WTC11 (cell line): ENCODE results near the gene CNGA4. TPM values are rescaled to one million over a fixed set of nuclear protein-coding genes. Genes with fewer than 3 reads are reported as not detected.

Experiments
- ATAC-seq: fragments of 200-7000 bp; cut with Tn5 transposase; 2 replicates; pipeline ENCODE4 v1.10.0; 2021; ENCODE audit warnings: mild to moderate bottlenecking, moderate library complexity
- CTCF ChIA-PET: fragments of 300-600 bp; sonication (Branson Sonifier 250); formaldehyde crosslinking; loops from one replicate; lab custom pipeline; 2021; ENCODE audit warnings: antibody characterized with exemption; lab: Charles Lee
- POLR2A ChIA-PET: fragments of 350-600 bp; sonication (Branson Sonifier 250); formaldehyde crosslinking; loops from one replicate; lab custom pipeline; 2021; ENCODE audit warnings: antibody characterized with exemption; lab: Charles Lee
- DNase-seq: peaks from one replicate; pipeline ENCODE4 v3.0.0; 2021; ENCODE audit warnings: low spot score
- H3K27ac Mint-ChIP-seq: 2 replicates; pipeline ENCODE4 v1.8.0; 2021; ENCODE audit warnings: mixed read lengths
- H3K27me3 Mint-ChIP-seq: 2 replicates; pipeline ENCODE4 v1.8.0; 2021; ENCODE audit warnings: low read depth, mild to moderate bottlenecking, moderate library complexity, mixed read lengths
- H3K36me3 Mint-ChIP-seq: 2 replicates; pipeline ENCODE4 v1.8.0; 2021; ENCODE audit warnings: mixed read lengths
- H3K4me1 Mint-ChIP-seq: 2 replicates; pipeline ENCODE4 v1.8.0; 2022; ENCODE audit warnings: mixed read lengths
- H3K4me3 Mint-ChIP-seq: 2 replicates; pipeline ENCODE4 v1.8.0; 2021; ENCODE audit warnings: mild to moderate bottlenecking, moderate library complexity, mixed read lengths
- H3K9me3 Mint-ChIP-seq: 2 replicates; pipeline ENCODE4 v1.8.0; 2021; ENCODE audit warnings: mixed read lengths
- E2F1 ChIP-seq: sonication (generic); formaldehyde crosslinking; IDR thresholded peaks from 2 replicates; pipeline ENCODE4 v1.8.0; 2022; ENCODE audit warnings: mild to moderate bottlenecking, missing genetic modification reagents
- ETV6 ChIP-seq: sonication (generic); formaldehyde crosslinking; IDR thresholded peaks from 2 replicates; pipeline ENCODE4 v1.8.1; 2022; ENCODE audit warnings: mild to moderate bottlenecking, missing genetic modification reagents
- FOXK1 ChIP-seq: sonication (generic); formaldehyde crosslinking; IDR thresholded peaks from 2 replicates; pipeline ENCODE4 v1.8.0; 2022; ENCODE audit warnings: mild to moderate bottlenecking, moderate library complexity, missing genetic modification reagents
- GRHL2 ChIP-seq: fragments of 250-450 bp; sonication (Bioruptor Pico); IDR thresholded peaks from 2 replicates; pipeline ENCODE4 v1.8.0; 2022; ENCODE audit warnings: mild to moderate bottlenecking, moderate library complexity; ENCODE audit not compliant: insufficient replicate concordance, severe bottlenecking
- KAT7 ChIP-seq: sonication (generic); formaldehyde crosslinking; IDR thresholded peaks from 2 replicates; pipeline ENCODE4 v1.8.1; 2023; ENCODE audit warnings: missing genetic modification reagents, mild to moderate bottlenecking, borderline replicate concordance
- MLX ChIP-seq: sonication (generic); formaldehyde crosslinking; IDR thresholded peaks from 2 replicates; pipeline ENCODE4 v1.8.1; 2023; ENCODE audit warnings: mild to moderate bottlenecking, missing genetic modification reagents, moderate library complexity
- NFE2L1 ChIP-seq: sonication (generic); formaldehyde crosslinking; IDR thresholded peaks from 2 replicates; pipeline ENCODE4 v1.8.1; 2023; ENCODE audit warnings: missing genetic modification reagents
- PRRX2 ChIP-seq: fragments of 250-450 bp; sonication (Bioruptor Pico); IDR thresholded peaks from 2 replicates; pipeline ENCODE4 v1.8.0; 2021; ENCODE audit warnings: mild to moderate bottlenecking
- RORB ChIP-seq: fragments of 250-450 bp; sonication (Bioruptor Pico); IDR thresholded peaks from 2 replicates; pipeline ENCODE4 v1.9.0; 2021; ENCODE audit warnings: mild to moderate bottlenecking
- ZNF232 ChIP-seq: sonication (generic); formaldehyde crosslinking; IDR thresholded peaks from 2 replicates; pipeline ENCODE4 v1.8.0; 2022; ENCODE audit warnings: mild to moderate bottlenecking, missing genetic modification reagents
- ZNF263 ChIP-seq: sonication (generic); formaldehyde crosslinking; IDR thresholded peaks from 2 replicates; pipeline ENCODE4 v1.8.1; 2022; ENCODE audit warnings: low read depth, mild to moderate bottlenecking, moderate library complexity, missing genetic modification reagents
- ZNF317 ChIP-seq: sonication (generic); formaldehyde crosslinking; IDR thresholded peaks from 2 replicates; pipeline ENCODE4 v1.8.1; 2023; ENCODE audit warnings: low read depth, mild to moderate bottlenecking, moderate library complexity, missing genetic modification reagents, borderline replicate concordance
- ZNF423 ChIP-seq: fragments of 250-450 bp; sonication (Bioruptor Pico); IDR thresholded peaks from 2 replicates; pipeline ENCODE4 v2.1.2; 2022; ENCODE audit warnings: mild to moderate bottlenecking, moderate library complexity
- ZNF671 ChIP-seq: fragments of 250-450 bp; sonication (Bioruptor Pico); IDR thresholded peaks from 2 replicates; pipeline ENCODE4 v1.8.0; 2021; ENCODE audit warnings: mild to moderate bottlenecking
- total RNA-seq: library from RNA; stranded (reverse); gene quantifications from 3 replicates; pipeline ENCODE4 v1.2.3, GENCODE V29; 2021
- TF ChIP-seq, protein P1 (sequence below): fragments of 250-450 bp; sonication (Bioruptor Pico); conservative IDR thresholded peaks from 2 replicates; pipeline ENCODE4 v1.9.0; 2021; ENCODE audit warnings: mild to moderate bottlenecking
- TF ChIP-seq, protein P2 (sequence below): sonication (generic); formaldehyde crosslinking; IDR thresholded peaks from 2 replicates; pipeline ENCODE4 v1.8.0; 2022; ENCODE audit warnings: mild to moderate bottlenecking, missing genetic modification reagents
- TF ChIP-seq, protein P3 (sequence below): fragments of 250-450 bp; sonication (Bioruptor Pico); IDR thresholded peaks from 2 replicates; pipeline ENCODE4 v1.9.0; 2021; ENCODE audit warnings: mild to moderate bottlenecking
- TF ChIP-seq, protein P4 (sequence below): fragments of 200-600 bp; IDR thresholded peaks from 2 replicates; pipeline ENCODE4 v1.8.0; 2022; ENCODE audit warnings: antibody characterized with exemption
- TF ChIP-seq, protein P5 (sequence below): sonication (generic); formaldehyde crosslinking; IDR thresholded peaks from 2 replicates; pipeline ENCODE4 v1.8.1; 2022; ENCODE audit warnings: mild to moderate bottlenecking, missing genetic modification reagents, moderate library complexity, borderline replicate concordance

CNGA4 gene
- total RNA-seq, 1 experiment from 2014 or later, result 0.35 TPM

DNA sequence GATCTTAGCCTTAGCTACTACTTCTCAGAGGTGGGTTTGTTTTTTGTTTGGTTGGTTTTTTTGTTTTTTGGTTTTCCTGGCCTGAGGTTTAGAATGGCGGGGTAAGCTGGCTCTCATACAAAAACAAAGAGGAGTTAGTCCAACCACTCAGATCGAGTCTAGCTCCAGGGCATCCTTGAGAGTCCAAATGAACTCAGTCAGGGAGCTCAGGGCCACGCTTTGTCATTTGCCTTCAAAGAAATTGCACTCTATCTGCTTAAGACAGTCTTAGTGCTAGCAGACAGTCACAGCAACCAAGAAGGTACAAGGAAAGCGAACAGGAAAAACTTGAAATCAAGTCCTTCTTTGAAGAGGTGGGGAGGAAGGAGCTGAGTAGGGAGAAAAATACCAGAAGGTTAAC lies 22.4 kb upstream of the CNGA4 start (continued):
- no peak for TF ChIP-seq ZNF317
- TF ChIP-seq, all 79 proteins: peak for 0

DNA sequence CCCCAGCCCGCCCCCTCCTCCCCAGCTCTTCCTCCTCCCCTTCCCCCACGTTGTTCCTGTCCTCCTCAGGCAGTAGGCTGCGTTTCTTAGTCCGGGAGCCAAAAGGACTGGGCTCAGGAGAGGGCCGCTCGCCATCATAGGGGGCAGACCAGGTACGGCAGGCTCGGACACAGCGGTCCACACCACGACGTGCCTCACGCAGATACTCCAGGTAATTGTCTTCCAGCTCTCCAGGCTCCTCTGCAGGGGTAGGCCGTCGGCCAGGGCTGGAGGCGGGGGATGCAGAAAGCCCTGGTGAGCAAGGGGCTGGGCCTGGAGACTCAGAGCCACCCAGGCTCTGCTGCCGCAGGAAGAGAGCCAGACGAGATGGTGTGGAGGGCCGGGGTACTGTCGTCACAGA lies 21.2 kb upstream of the CNGA4 start:
- TF ChIP-seq ZNF423 (CRISPR knock-in tag) (no peak), RORB (no peak), NFE2L1 (CRISPR knock-in tag) (no peak), ETV6 (CRISPR knock-in tag) (no peak), ZNF232 (CRISPR knock-in tag) (no peak), MLX (no peak), KAT7 (CRISPR knock-in tag) (no peak), GRHL2 (CRISPR knock-in tag) (no peak), FOXK1 (CRISPR knock-in tag) (no peak), ZNF671 (CRISPR knock-in tag) (no peak), E2F1 (CRISPR knock-in tag) (no peak), PRRX2 (CRISPR knock-in tag) (no peak), ZNF263 (CRISPR knock-in tag) (no peak)
- TF ChIP-seq, protein P1, sequence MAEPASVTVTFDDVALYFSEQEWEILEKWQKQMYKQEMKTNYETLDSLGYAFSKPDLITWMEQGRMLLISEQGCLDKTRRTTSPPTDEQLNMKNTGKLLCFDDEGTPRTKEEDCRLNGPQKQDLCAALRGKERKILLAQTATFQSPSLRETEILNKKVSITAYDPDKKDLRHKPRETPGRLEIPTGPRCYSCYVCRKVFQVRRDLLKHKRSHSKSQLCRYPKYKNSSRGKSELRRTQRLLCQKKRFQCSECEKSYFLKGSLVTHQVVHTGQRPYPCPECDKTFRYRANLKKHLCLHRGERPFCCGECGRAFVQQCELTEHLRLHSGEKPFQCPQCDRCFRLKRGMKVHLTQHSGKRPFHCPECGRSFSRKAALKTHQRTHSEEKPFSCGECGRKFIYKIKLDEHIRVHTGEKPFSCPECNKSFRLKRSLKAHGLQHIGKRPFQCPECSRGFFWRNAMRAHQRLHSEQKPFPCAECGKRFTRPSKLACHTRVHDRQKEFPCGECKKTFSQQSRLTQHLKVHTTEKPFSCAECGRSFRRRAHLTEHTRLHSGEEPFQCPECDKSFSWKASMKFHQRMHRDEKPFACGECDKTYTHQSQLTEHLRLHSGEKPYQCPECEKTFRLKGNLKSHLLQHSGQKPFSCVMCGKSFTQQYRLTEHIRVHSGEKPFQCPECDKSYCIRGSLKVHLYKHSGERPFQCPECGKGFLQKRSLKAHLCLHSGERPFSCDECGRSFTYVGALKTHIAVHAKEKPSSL (CRISPR knock-in tag), result no peak
- TF ChIP-seq, protein P2, sequence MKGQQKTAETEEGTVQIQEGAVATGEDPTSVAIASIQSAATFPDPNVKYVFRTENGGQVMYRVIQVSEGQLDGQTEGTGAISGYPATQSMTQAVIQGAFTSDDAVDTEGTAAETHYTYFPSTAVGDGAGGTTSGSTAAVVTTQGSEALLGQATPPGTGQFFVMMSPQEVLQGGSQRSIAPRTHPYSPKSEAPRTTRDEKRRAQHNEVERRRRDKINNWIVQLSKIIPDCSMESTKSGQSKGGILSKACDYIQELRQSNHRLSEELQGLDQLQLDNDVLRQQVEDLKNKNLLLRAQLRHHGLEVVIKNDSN (CRISPR knock-in tag), result no peak
- TF ChIP-seq, protein P3, sequence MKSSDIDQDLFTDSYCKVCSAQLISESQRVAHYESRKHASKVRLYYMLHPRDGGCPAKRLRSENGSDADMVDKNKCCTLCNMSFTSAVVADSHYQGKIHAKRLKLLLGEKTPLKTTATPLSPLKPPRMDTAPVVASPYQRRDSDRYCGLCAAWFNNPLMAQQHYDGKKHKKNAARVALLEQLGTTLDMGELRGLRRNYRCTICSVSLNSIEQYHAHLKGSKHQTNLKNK (CRISPR knock-in tag), result no peak
- TF ChIP-seq, protein P4, sequence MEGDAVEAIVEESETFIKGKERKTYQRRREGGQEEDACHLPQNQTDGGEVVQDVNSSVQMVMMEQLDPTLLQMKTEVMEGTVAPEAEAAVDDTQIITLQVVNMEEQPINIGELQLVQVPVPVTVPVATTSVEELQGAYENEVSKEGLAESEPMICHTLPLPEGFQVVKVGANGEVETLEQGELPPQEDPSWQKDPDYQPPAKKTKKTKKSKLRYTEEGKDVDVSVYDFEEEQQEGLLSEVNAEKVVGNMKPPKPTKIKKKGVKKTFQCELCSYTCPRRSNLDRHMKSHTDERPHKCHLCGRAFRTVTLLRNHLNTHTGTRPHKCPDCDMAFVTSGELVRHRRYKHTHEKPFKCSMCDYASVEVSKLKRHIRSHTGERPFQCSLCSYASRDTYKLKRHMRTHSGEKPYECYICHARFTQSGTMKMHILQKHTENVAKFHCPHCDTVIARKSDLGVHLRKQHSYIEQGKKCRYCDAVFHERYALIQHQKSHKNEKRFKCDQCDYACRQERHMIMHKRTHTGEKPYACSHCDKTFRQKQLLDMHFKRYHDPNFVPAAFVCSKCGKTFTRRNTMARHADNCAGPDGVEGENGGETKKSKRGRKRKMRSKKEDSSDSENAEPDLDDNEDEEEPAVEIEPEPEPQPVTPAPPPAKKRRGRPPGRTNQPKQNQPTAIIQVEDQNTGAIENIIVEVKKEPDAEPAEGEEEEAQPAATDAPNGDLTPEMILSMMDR, result no peak
- TF ChIP-seq, protein P5, sequence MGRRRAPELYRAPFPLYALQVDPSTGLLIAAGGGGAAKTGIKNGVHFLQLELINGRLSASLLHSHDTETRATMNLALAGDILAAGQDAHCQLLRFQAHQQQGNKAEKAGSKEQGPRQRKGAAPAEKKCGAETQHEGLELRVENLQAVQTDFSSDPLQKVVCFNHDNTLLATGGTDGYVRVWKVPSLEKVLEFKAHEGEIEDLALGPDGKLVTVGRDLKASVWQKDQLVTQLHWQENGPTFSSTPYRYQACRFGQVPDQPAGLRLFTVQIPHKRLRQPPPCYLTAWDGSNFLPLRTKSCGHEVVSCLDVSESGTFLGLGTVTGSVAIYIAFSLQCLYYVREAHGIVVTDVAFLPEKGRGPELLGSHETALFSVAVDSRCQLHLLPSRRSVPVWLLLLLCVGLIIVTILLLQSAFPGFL (CRISPR knock-in tag), result no peak
- TF ChIP-seq, all 79 proteins: peak for 0
- CTCF ChIA-PET, result no interaction called here
- Mint-ChIP-seq H3K4me3 (no peak overlapping the region), H3K4me1 (no peaks in the 10 kb centered on the region), H3K36me3 (peaks cover 25% of the 10 kb centered on the region), H3K27ac (no peak overlapping the region), H3K27me3 (no peaks in the 10 kb centered on the region), H3K9me3 (no peaks in the 10 kb centered on the region)
- ATAC-seq (no peak), DNase-seq (no peak)
- POLR2A ChIA-PET, result no interaction called here
